Inferior parietal cortex (tissue), 1 donor: ENCODE measurements around the gene GPR68.
A peak's percentile ranks its signal among the peaks of the same experiment; 100 is the strongest.

Experiments
- DNase-seq: peaks from one replicate; pipeline ENCODE4 v3.0.0-alpha.2; 2016; ENCODE audit errors: extremely low spot score

GPR68 gene, protein sequence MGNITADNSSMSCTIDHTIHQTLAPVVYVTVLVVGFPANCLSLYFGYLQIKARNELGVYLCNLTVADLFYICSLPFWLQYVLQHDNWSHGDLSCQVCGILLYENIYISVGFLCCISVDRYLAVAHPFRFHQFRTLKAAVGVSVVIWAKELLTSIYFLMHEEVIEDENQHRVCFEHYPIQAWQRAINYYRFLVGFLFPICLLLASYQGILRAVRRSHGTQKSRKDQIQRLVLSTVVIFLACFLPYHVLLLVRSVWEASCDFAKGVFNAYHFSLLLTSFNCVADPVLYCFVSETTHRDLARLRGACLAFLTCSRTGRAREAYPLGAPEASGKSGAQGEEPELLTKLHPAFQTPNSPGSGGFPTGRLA

DNA sequence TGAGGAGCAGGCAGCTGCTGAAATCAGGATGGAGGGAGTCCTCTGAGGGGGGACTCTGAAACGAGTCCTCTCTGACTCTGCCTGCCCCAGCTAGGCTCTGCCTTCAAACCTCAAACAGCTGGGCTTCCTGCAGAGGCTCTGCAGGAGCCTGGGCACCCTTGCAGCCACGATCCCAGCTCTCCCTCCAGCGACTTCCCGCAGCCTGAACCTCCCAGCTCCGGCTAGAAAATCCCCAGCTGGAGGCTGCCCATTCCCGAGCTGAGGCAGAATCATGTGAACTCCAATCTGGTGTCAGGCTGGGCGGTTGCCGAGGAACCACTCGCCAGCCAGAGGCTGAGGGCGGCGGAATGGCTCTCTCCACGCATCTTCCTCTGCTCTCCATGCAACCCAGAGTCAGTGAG, at the start of gene GPR68:
TSS of gene GPR68 (minus strand) at position 204 of the 401 bp plus-strand sequence. CDS start 9,654 bp downstream, outside the sequence.
- peak; percentile 58 for DNase-seq

DNA sequence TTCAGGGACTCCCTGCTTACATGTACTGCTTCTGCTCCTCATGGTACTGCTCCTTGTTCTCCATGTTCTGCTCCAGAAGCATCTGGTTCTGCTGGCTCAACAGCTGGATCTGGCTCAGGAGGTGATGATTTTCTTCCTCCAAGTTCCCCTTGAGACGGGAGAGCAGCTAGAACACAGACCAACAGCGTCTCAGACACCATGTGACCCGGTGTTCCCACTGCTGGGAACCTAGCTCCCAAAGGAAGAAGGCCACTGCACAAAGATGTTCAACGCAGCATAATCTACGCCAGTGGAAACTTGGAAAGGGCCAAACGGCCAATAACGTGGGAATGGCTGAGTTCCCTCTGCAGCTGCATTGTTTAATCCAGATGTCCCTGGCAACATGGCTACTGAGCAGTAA, 49.6 kb upstream of the GPR68 start:
- DNase-seq = no peak

DNA sequence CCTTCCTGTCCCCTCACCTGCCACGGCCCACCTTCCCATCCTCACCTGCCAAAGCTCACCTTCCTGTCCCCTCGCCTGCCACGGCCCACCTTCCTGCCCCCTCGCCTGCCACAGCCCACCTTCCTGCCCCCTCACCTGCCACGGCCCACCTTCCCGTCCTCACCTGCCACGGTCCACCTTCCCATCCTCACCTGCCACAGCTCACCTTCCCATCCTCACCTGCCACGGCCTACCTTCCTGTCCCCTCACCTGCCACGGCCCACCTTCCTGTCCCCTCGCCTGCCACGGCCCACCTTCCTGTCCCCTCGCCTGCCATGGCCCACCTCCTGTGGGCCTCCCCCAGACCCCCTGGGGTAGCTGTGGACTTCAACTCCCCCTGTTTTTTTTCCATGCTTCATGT, 48.8 kb upstream of the GPR68 start:
- DNase-seq = no peak

DNA sequence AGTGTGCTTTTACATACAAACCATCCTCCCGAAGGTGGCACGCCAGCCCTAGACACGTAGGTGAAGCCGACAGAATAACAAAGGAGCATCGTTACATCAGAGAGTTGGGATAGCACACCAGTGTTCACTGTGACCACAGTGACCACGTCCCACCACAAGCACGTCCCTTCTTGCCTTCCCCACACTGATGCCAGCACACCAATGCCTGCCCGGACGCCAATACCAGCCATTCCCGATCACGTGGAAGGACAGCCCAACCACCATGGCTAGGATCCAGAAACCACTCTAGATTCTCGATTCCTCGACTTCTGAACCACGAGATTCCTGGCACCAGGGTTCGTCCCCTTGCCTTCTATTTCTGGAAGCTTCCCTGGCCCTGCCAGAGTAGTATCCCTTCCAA, 48.0 kb upstream of the GPR68 start:
- DNase-seq = no peak

DNA sequence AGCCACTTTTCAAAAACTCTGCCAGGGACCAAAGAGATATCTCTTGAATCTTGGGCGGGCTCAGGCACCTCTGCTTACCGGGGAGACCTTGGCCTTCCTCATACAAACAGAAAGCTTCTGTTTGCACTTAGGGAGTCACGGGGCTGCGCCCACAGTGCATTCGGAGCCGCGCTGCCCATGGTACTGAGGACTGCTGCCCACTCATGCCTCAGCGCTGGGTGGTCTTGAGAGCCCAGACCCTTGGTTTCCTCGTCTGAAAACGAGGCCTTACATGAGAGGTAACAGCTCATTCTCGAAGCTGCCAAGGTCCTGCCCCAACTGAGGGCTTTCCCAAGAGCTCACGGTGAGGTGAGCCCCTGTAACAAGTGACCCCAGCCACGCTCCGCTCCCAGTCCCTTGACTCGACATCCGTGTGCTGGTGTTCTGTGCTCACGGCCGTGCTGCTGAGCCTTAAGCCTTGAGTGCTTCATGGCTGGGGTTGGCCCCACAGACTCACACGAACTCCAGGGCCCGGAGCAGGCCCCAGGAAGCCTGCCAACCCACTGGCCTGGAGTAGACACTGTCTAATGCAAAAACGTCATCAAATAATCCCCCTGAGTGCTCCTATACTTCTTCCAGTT, 47.4 kb upstream of the GPR68 start:
- no peak for DNase-seq

DNA sequence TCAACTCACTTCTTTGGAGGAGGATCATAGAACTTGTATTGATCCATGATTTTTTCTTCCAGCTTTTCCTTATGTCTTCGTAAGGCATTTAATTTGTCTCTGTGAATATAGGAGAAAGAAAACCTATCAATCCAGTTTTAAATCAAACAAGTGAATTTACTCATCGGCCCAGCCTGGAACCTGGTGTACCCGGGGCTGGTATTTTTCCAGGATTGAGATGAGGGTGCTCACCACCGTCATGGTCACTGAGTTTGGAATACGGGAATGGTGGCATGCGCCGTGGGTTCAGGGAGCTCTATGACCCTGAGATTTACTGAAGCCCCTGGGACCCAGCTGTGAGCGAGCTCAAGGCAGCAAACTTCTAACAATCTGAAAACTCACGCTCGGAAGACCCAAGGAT, 46.5 kb upstream of the GPR68 start:
- DNase-seq = no peak

DNA sequence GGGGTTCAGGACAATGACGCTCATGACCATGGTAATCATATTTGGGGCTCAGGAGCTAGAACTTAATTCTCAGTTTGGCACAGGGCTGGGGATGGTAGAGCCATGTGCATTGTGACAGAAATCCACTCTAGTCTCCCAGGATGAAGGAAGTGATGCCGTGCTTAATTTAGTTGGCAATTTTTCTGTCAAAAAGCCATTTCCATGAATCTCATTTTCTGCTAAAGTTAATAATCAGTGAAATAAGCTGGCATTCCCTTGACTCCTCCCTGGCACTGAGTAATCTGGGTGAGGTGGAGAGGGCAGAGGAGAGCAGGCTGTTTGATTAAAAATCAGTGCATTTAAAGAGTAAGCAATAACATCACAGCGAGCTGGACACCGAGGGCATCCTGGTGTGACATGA, 45.0 kb upstream of the GPR68 start:
- no peak for DNase-seq

DNA sequence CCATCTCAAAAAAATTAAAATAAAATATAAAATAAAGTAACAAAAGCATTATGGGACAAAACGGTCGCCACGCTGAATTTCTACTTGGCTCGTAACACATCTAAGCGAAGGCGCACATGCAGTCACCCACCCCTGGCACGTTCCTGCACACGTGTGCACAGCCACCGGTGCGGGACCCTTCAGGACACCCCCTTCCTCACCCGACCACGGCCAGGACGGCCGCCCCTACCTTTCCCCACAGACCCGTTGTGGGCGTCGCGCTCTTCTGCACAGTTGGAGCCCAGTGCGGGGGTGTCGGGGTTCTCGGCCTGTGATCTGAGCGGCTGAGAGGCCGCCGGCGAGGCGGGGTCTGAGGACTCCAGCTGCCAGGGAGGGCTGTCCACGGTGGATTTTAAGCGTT, 44.4 kb upstream of the GPR68 start:
- no peak for DNase-seq

DNA sequence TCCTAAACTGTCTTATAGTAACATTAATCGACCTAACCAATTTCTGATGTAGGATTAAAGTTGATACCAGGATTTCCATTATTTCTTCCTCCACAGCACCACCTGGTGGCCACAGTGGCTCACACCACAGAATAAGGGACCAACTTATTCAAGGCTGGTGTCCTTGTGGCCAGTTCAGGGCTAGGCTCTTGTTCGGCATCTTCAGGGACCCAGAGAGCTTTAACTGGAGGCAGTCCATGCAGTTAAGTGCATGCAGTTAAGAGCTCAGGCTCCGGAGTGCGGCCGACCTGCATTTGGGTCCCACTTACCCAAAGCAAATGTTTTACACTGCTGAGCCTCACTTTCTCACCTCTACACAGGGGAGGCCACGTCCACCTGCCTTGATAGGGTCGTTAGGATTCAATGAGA, 42.0 kb upstream of the GPR68 start:
- DNase-seq = peak; percentile 95

DNA sequence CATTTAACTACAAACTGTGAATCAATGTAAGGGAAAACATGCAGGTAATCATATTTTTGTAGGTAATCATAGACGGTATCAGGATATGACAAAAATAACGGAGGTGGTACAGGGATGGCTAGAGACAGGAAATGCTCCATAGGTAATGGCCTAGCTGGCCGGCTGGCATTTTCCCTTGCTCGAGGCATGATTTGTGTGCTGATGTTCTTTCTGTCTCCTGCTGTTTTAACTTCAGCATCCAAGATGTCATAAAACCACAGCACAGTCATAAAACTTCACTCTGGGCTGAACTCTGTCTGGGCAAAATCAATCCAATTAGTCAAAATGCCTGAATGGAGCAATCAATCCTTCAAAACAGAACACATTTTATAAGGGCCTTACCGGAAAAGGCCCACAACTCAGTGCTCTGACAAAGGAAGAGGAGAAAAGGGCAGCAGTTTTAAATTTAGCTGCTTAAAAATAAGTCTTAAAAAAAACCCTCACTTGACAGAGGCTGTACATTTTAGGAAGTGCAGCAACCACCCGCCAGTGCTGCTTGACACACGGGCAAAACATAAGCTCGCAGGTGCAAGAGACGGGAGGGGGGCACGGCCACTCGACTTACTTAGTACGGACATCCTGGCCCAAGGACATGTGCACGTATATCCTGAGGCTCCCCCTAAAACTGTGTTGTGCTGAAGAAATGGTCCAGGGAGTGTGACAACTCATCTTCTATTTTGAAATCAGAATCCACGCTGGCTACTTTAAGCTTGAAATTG, 40.5 kb upstream of the GPR68 start:
- DNase-seq = no peak

DNA sequence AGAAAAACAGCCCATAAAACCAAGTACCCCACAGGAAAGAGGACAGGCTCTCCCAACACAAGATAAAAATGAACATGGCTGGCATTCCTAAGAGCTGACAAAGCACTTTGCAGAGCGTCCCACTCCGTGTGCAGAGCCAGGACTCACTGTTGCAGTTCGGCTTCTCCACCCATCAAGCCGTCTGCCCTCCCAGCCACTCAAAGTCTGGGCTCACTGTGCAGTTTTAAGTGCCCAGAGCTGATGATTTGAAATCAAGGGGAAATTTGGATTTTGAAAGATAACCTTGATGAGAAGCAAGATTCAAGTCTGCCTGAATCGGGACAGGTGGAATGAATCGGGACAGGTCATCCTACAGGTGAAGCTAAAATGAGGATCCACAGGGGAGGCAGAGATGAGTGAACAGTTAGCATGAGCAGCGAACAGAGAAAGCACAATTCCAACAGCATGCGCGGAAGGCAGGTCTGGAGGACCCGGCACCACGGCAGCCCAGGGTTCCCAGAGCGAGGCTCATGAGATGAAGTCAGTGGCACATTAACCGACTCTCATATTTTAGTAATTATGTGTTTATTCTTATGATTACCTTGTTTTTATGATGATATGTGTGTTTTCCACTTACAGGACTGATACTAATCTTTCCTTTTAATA, 39.8 kb upstream of the GPR68 start:
- no peak for DNase-seq

DNA sequence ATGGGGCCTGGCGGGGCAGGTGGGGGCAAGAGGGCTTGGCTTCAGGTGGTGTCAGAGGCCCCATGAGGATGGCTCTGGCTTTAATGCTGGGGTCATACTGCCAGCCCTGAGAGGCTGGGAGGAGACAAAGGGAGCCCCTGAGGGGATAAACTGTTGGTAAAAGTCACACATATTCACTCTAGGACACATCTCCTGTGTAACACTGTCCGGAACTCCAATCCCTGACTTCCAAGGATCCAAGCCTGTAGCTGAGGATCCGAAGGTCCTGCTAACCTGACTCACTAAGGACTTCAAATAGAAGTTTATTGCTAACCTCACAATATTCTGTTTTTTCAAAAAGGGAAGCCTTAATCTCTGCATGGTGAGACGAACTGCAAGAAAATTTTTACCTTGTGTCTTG, 39.2 kb upstream of the GPR68 start:
- DNase-seq = no peak

DNA sequence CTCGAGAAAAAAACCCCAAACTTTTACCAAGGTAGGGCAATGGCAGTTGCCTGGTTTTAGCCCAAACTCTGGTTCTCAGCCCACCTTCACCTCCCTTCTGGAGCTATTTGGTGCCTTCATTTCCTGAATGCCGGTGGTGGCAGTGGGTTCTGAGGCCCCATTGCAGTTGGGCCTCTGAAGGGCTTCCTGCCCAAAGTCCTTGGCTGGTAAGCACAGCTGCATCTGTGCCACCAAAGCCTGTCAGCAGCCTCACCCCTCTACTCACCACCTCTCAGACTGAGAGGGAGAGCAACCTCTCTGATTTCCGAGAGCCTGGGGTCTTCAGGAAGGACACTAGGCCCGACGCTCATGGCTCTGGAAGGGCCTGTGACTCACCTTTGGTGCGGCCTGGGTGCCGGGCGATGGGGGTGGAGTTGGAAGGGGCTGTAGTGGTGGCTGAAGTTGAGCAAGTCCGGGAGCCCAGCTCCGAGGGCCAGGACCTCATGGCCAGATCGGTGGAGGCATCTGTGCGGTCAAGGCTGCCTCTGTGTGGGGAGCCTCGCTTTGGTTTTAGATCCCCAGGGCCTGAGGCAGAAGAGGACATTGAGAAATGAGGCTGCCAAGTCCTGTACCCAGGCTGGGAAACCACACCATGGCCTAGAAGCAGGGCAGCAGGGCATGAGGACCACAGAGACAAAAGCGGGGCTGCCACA, 38.6 kb upstream of the GPR68 start:
- no peak for DNase-seq

DNA sequence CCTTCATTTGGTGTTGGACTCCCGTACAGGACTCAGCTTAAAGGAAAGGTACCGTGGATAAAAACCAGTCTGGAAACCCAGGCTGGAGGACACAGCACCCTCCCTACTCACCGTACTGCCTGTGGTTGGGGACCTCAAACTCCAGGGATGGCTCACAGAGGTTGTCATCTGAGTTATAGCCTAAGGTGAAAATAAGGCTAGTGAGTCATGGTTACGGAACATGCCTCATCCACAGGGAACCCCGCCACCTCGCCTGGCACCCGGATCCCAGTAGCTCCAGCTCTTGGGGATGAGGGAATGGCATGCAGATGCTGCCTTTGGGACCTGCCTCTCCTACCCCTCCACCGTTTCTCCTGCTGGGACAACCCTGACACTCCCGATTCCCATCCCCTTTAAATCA, 36.8 kb upstream of the GPR68 start:
- DNase-seq = no peak

DNA sequence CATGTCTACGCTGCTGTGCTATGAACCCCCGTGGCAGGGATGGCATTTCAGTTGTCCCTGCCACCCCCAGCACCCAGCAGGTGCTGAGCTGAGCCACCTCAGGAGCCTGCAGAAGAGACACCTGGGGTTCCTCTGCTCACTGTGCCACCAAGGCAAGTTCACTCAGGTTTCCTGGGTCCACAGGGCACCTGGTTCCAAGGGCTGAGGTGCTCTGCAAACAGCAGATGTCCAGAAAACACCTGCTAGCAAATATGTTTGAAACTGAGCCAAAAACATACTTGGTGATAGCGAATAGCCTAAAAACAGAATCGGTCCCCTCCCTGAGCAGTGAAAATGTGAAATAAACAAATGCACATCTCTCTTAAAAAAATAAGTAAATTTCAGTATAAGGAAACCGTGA, 35.6 kb upstream of the GPR68 start:
- no peak for DNase-seq

DNA sequence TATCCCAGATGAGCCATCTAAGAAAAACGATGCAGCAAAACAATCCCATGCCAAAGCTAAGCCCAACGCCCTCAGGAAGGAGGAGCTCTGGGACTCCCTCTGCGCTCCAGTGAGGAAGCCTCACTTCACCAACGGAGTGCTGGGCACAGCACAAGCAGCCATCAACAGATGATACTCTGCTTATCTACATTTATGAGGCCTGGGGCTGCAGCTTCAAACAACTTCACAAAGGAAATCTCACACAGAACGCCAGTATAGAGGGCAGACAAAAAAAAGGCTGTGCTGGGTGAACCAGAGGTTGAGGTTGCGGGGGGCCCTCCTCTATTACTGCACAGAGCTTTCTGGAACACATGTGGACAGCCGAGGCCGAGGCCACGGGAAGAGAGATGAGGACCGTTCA, 34.9 kb upstream of the GPR68 start:
- DNase-seq = no peak

DNA sequence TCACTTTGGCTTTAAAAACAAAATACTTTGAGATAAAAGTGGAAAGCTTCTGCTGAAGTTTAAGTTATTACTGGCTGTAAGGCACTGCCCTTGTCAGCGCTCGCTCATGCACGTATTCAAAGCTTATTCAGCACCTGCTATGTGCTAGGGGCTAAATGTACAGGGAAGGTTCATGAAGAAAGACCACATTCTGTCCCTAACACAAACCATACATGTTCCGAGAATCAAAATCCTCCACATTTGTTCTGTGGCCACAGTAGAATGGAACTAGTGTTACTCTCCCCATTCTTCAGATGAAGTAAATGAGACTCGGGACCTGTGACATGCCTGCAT, 33.8 kb upstream of the GPR68 start:
- no peak for DNase-seq

DNA sequence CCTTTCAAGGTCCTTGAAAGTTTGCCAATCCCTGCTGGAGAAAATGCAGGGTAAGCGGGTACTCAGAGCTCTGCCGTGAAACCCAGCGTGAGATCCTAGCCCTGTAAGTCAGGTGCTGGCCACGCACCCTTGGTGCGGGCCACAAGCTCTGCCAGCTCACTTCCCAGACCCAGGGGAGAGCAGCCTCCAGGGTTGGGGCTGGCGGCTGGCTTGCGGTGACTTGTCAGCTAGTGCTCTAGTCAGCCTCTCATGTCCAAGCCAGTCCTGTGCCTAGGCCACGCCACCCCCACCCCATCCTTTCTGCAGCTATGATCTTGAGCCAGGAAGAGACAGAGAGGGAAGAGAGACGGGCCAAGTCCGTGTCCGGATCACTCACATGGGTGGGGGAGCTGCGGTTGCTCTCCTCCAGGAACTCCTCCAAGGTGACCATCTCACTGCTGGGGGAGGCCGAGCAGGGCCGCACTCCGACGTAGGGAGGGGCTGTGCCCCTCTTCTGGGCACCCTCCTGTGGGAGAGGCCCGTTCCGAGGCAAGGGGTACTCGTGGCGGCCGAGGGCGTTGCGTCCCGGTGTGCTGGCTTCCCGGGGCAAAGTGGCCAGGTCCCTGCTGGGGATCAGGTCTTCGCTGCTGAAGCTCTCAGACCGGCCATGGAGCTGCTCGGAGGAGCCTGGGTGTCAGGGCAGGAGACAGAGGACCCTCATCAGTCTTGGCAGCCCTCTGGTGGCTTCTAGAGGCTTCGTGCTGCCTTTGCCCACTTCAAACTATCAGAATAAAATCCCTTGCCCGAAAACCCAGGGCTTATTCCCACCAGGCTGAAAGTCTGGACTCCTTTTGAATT, 33.3 kb upstream of the GPR68 start:
- DNase-seq = no peak

DNA sequence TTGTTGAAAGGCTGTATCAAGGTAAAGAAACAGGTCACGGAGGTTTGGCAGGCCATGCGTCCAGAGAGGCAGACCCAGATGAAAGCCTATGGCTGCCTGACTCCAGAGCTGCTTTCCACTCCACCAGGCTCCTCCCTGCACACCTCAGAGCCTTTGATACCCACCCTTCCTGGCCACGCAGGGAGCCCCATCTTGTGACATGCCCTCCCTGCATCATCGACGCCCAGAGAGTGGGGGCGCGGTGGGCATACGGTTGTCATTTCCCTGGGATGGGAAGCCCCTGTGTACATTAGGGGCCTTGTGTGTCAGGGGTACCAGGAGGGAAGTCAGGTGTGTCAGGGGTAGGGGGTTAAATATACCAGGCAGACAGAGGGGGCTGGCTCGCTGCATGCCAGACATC, 30.3 kb upstream of the GPR68 start:
- no peak for DNase-seq

DNA sequence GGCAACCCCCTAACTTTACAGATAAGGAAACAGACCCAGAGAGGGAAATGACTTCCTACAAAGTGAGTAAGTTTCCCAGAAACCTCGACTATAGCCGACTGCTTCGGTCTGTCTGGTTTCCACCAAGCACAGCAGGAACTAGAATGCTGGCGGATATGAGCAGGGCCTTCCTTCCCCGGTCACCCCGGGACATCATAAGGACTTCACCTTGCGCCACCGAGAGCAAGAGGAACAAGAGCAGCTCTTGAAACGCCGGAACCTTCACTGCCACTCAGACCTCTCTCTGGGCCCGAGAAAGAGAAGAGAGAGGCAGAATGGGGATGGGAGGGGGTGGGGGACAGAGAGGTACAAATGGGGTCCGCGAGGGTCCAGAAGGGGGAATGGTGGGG, 29.4 kb upstream of the GPR68 start:
- no peak for DNase-seq

DNA sequence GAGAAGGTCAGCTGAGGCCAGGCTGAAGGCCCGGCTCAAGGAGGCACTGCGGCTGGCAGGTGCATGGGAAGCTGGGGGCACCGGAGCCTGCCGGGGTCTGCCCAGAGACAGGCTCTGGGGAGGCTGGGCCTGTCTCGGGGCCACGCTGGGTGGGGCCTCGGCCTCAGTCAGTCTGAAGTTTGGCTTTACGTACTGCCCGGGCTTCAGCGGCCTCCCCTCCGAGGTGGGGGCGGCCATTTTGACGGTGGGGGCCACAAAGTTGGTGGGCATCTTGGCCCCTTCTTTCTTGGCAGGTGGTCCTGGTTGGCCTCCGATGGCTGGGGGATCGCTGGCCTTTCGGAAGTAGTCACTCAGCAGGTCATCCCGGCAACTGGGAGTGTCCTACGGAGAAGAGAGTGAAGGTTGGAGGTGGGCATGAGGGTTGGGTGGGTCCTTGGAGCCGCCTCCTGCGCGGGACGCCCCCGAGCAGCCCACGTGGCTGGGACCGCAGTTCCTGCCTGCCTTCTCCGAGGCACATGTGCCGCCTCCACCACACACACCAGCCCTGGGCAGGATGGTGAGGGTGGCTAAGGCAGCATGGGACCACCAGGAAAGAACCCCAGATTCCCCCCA, 28.9 kb upstream of the GPR68 start:
- DNase-seq = no peak
